Spinal cord (tissue), 10 donors: ENCODE results near the gene HTD2. TPM values are rescaled to one million over a fixed set of nuclear protein-coding genes. Genes with fewer than 3 reads are reported as not detected.
"Not testable (repeated sequence)": the region's sequence is repeated elsewhere in the genome, so short reads cannot be mapped to it uniquely, and the experiment has no call there.

Experiments used
- DNase-seq, 6 donors: peaks; one replicate each; pipeline versions ENCODE4 v3.0.0 to v3.0.0-alpha.2; 2013 to 2015; ENCODE audit warnings: low spot score in 6 of 6, low read depth in 4 of 6
- H3K27ac ChIP-seq: one replicate; pipeline ENCODE4 v1.5.1; 2013; ENCODE audit warnings: low read depth, low read length, control low read depth
- H3K27me3 ChIP-seq: one replicate; pipeline ENCODE4 v1.6.1; 2013; ENCODE audit warnings: low read length; ENCODE audit not compliant: control insufficient read depth, insufficient read depth
- H3K36me3 ChIP-seq: one replicate; pipeline ENCODE4 v1.6.1; 2013; ENCODE audit warnings: low read length; ENCODE audit not compliant: control insufficient read depth, insufficient read depth
- H3K4me1 ChIP-seq: one replicate; pipeline ENCODE4 v1.6.1; 2013; ENCODE audit warnings: low read length; ENCODE audit not compliant: control insufficient read depth, insufficient read depth
- H3K4me3 ChIP-seq: one replicate; pipeline ENCODE4 v1.5.1; 2013; ENCODE audit warnings: low read depth, low read length, control low read depth
- H3K9me3 ChIP-seq: one replicate; pipeline ENCODE4 v1.6.1; 2013; ENCODE audit warnings: low read length; ENCODE audit not compliant: control insufficient read depth, insufficient read depth
- WGBS: methylation state at CpG from one replicate; pipeline ENCODE4 v1.1.5; 2013; ENCODE audit warnings: missing lambda C conversion rate; ENCODE audit not compliant: insufficient coverage; 5-methylcytosine and 5-hydroxymethylcytosine counted together
- polyA plus RNA-seq, 2 donors: library from polyadenylated mRNA; unstranded; fragments of 120-200 nt; gene quantifications; one replicate each; pipeline ENCODE4 v1.2.1, GENCODE V29; 2013; ENCODE audit not compliant: insufficient read length in 2 of 2
- total RNA-seq, 2 donors: library from RNA; depleted of rRNA in 1 of 2; stranded (reverse); fragments of 120-200 nt in 1 of 2; fragments of >200 nt in 1 of 2; gene quantifications; one replicate each; pipeline versions ENCODE4 v1.2.3 to v1.2.4, GENCODE V29; 2013 to 2014
- donor health status: healthy.

HTD2 gene
- total and polyA plus RNA-seq, 4 donors, result 10.2 to 12.5 (median 12.1) TPM

DNA sequence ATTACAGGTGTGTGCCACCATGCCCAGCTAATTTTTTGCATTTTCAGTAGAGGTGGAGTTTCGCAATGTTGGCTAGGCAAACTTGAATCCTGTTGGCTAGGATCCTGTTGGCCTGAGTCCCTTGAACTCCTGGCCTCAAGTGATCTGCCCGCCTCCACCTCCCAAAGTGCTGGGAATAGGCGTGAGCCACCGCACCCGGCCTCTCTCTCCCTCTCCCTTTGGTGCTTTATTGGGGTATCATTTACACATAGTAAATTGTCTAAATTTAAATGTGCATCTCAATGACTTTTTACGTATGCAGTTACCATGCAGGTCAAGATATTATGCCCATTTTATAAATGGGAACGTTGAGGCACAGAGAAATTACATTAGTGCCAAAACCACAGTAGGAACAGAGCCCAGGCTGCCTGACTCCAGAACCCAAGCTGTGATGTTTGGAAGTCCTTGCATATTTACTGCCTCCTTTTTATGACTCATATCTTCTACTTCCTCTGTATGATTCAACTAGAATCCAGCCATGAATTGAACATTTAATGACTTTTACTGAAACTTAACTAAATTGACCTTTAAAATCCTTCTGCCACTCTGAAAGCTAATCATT, 34.3 kb upstream of the HTD2 start:
- Histone ChIP-seq H3K4me3 (no peak overlapping the region), H3K9me3 (no peaks in the 10 kb centered on the region), H3K36me3 (peaks cover 26% of the 10 kb centered on the region), H3K27me3 (no peaks in the 10 kb centered on the region), H3K27ac (no peak overlapping the region), H3K4me1 (no peaks in the 10 kb centered on the region)
- 100% methylated on average over 1 of the region's 7 CpGs for WGBS
- no peak for DNase-seq

DNA sequence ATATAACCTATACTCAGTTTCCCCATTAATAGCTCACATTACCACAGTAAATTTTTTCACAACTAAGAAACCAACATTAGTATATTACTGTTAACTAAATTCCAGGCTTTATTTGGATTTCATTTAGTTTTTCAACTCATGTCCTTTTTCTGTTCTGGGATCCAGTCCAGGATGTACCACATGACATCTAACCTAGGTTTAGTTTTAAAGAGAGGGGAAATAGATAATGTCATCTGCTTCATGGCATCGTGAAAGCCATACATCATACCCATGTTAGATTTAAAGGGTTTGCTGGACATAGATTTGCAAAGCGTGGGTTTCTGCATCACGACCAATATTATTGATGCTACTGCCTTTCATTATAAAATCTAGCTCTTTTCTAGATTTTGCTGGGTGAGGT, 33.4 kb upstream of the HTD2 start:
- DNase-seq, result no peak
- WGBS, result no CpG with 5 or more reads among the region's 3 CpGs
- peaks cover 23% of the 10 kb centered on the region for H3K36me3 ChIP-seq

DNA sequence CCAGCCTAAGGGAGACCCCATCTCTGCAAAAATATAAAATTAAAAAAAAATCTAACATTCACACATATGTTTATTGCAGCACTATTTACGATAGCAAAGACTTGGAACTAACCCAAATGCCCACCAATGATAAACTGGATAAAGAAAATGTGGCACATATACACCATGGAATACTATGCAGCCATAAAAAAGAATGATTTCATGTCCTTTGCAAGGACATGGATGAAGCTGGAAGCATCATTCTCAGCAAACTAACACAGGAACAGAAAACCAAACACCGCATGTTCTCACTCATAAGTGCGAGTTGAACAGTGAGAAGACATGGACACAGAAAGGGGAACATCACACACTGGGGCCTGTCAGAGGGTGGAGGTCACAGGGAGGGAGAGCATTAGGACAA, 33.0 kb upstream of the HTD2 start:
- DNase-seq, H3K4me3 ChIP-seq, H3K27me3 ChIP-seq, H3K4me1 ChIP-seq, H3K27ac ChIP-seq, H3K9me3 ChIP-seq: not testable (repeated sequence)
- WGBS, result 86% methylated on average over 2 of the region's 3 CpGs
- peaks cover 23% of the 10 kb centered on the region for H3K36me3 ChIP-seq

More for the DNA sequence above, 33.4 kb upstream of the HTD2 start:
- no peak overlapping the region for H3K4me3 ChIP-seq
- no peaks in the 10 kb centered on the region for H3K4me1 ChIP-seq
- H3K9me3 ChIP-seq, result no peaks in the 10 kb centered on the region
- no peaks in the 10 kb centered on the region for H3K27me3 ChIP-seq
- no peak overlapping the region for H3K27ac ChIP-seq

DNA sequence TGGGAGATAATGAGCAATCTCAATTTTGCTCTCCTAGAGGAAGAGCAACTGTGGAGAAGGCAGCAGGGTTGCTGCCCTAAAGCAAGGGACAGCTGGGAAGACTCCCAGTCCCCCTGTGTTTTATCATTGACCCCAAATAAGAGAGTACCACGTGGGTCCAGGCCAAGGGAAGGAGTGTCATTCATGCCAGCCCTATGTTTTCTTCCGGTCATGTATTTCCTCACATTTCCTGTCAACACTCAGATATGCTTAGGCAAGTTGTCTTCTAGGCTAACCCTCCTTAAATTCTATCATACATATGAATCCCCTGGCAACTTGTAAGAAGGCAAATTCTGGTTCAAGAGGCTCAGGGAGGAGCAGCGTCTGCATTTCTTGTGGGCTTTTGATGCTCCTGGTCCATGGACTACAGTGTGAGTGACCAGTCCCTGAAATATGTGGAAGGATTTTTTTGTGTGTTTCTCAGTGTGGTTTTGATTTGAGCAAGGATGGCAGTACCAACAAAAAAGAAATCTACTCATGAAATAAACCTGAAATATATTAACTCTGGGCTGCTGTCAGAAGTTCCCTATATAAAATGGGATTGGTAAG, 32.2 kb upstream of the HTD2 start:
- Histone ChIP-seq H3K4me1 (no peaks in the 10 kb centered on the region), H3K27me3 (no peaks in the 10 kb centered on the region), H3K9me3 (no peaks in the 10 kb centered on the region), H3K4me3 (no peak overlapping the region), H3K27ac (no peak overlapping the region), H3K36me3 (peaks cover 22% of the 10 kb centered on the region)
- WGBS, result 61% methylated on average over 3 of the region's 3 CpGs
- no peak for DNase-seq

DNA sequence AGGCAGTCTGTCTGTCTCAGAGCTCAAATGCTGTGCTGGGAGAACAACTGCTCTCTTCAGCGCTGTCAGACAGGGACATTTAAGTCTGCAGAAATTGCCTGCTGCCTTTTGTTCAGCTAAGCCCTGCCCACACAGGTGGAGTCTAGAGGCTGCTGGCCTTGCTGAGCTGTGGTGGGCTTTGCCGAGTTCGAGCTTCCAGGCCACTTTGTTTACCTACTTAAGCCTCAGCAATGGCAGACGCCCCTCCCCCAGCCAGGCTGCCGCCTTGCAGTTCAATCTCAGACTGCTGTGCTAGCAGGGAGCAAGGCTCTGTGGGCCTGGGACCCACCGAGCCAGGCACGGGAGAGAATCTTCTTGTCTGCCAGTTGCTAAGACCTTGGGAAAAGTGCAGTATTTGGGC, 25.3 kb upstream of the HTD2 start:
- DNase-seq, result no peak
- Histone ChIP-seq H3K4me3 (no peak overlapping the region), H3K27me3 (no peaks in the 10 kb centered on the region), H3K27ac (no peak overlapping the region), H3K4me1 (no peaks in the 10 kb centered on the region), H3K36me3 (peaks cover 29% of the 10 kb centered on the region), H3K9me3 (no peaks in the 10 kb centered on the region)
- 77% methylated on average over 7 of the region's 7 CpGs for WGBS

DNA sequence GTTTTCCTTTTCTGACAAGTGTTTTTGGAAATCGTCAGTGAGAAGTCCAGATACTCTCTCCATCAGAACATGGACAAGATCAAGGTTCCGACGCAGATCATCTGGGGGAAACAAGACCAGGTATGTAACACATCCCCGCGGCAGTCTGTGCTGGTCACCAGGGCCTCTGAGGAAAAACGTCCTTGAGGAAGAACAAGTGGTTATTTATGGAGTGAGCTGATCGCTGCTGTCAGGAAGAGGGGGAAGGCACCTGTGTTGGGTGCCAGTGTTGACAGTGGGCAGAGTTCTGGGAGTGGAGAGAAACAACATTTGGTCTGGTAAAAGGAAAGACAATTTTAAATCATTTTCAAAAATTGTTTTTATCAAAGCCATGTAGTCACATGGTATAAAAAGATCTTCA, 21.0 kb upstream of the HTD2 start:
- Histone ChIP-seq H3K9me3 (no peaks in the 10 kb centered on the region), H3K27ac (no peak overlapping the region), H3K27me3 (no peaks in the 10 kb centered on the region), H3K4me3 (no peak overlapping the region), H3K4me1 (peaks cover 9% of the 10 kb centered on the region), H3K36me3 (peaks cover 39% of the 10 kb centered on the region)
- WGBS, result 88% methylated on average over 7 of the region's 7 CpGs
- DNase-seq, result no peak

DNA sequence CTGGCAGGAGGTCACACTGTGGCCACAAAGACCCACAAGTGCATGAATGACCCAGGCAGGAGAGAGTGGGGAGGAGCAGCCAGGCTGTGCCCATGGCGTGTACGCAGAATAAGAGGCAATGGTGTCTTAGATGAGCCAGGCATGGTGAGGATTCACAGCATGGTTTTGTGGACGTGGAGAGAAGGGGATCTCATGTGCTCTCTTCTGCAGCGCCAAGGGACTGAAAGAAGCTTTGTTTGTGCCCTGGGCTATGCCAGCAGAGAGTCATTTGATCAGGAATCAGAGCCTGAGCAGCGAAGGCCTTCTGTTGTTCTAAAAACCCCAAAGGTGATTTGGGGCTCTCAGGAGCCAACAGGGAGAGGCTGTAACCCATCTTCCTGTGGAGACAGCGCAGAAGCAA, 19.0 kb upstream of the HTD2 start:
- H3K27ac ChIP-seq, result peak overlapping the region; percentile 3
- no peaks in the 10 kb centered on the region for H3K27me3 ChIP-seq
- peaks cover 35% of the 10 kb centered on the region for H3K36me3 ChIP-seq
- no peak overlapping the region for H3K4me3 ChIP-seq
- 57% methylated on average over 6 of the region's 6 CpGs for WGBS
- no peaks in the 10 kb centered on the region for H3K9me3 ChIP-seq
- peaks cover 9% of the 10 kb centered on the region for H3K4me1 ChIP-seq
- no peak for DNase-seq

DNA sequence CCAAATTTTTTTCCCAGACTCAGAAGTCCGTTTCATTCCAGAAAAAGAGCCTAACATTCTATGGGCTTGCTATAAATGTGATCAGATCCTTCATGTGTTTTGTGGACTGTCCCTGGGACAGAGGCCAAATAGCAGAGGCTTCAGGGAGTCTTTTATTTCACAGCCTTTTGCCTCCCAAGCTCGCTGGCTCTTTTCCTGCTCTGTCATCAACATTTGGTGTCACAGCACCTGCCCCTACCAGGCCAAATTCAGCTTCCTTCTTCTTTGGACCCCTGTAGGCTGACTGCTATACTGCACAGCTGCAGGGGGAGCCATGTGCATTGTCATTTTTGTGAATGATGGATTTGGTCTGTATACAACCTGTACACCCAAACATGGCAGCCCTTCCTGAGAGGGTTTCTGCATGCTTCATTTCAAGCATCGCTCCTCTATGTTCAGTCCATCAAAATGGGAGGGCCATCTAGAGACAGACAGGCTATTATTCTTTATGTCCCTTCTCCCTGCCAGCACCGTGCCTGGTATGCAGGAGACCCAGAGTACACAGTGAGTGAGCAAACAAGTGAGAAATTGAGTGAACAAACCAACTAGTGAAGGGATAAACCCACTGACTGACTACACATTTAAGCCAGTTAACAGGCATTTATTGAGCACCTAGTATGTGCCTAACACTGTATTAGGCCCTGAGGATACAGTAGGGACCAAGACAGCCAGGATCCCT, 18.1 kb upstream of the HTD2 start:
- H3K4me1 ChIP-seq, result peaks cover 9% of the 10 kb centered on the region
- peaks cover 36% of the 10 kb centered on the region for H3K36me3 ChIP-seq
- no peaks in the 10 kb centered on the region for H3K27me3 ChIP-seq
- H3K4me3 ChIP-seq, result no peak overlapping the region
- DNase-seq, result peak in 3 of 6 donors; percentile 60 to 75 (median 62)
- 53% methylated on average over 2 of the region's 4 CpGs for WGBS
- H3K27ac ChIP-seq, result no peak overlapping the region
- H3K9me3 ChIP-seq, result no peaks in the 10 kb centered on the region

DNA sequence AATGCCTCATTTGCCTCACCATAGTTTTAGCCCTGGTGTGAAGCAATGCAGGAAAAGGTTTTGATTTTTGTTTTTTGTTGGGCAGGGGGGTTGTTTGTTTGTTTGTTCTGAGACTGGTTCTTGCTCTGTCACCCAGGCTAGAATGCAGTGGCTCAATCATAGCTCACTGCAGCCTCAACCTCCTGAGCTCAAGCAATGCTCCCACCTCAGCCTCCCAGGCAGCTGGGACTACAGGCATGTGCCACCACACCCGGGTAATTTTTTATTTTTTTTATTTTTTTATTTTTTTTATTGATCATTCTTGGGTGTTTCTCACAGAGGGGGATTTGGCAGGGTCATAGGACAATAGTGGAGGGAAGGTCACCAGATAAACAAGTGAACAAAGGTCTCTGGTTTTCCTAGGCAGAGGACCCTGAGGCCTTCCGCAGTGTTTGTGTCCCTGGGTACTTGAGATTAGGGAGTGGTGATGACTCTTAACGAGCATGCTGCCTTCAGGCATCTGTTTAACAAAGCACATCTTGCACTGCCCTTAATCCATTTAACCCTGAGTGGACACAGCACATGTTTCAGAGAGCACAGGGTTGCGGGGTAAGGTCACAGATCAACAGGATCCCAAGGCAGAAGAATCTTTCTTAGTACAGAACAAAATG, 17.2 kb upstream of the HTD2 start:
- WGBS, result 100% methylated on average over 1 of the region's 4 CpGs
- Histone ChIP-seq H3K4me1 (peaks cover 13% of the 10 kb centered on the region), H3K36me3 (peaks cover 36% of the 10 kb centered on the region)
- H3K4me3 ChIP-seq, DNase-seq, H3K27me3 ChIP-seq, H3K9me3 ChIP-seq, H3K27ac ChIP-seq: not testable (repeated sequence)
